H1 (cell line): ENCODE data around the gene CREB3L1. TPM values are rescaled to one million over a fixed set of nuclear protein-coding genes. Genes with fewer than 3 reads are reported as not detected.

ENCODE experiments used
- CTCF ChIA-PET: fragments of 300-600 bp; sonication (Branson Sonifier 250); formaldehyde crosslinking; loops from one replicate; lab custom pipeline; 2021; ENCODE audit not compliant: partially characterized antibody; lab: Charles Lee
- POLR2A ChIA-PET: fragments of 300-600 bp; sonication (Branson Sonifier 250); formaldehyde crosslinking; loops from one replicate; lab custom pipeline; 2021; ENCODE audit warnings: inconsistent platforms; ENCODE audit not compliant: partially characterized antibody; lab: Charles Lee
- DNase-seq, 2 experiments: peaks; one replicate each; pipeline versions ENCODE4 v3.0.0 to v3.0.0-alpha.2; 2010 to 2022; ENCODE audit warnings: low spot score in 2 of 2, low read depth in 1 of 2, mixed read lengths in 1 of 2
- FAIRE-seq: peaks from 2 replicates; lab custom pipeline; 2011; peaks lifted over from hg19 to GRCh38; lab: Jason Lieb, UNC
- H2AFZ ChIP-seq: 2 replicates; pipeline ENCODE4 v1.8.1; 2012; ENCODE audit warnings: low read length, inconsistent platforms
- H2AK5ac ChIP-seq: 2 replicates; pipeline ENCODE4 v1.6.1; 2013; ENCODE audit warnings: low read depth, low read length
- H2BK120ac ChIP-seq: replicated peaks from 2 replicates; pipeline ENCODE3; 2013; ENCODE audit warnings: low read depth, low read length, inconsistent platforms
- H2BK12ac ChIP-seq: 2 replicates; pipeline ENCODE4 v1.6.1; 2013; ENCODE audit warnings: low read depth, low read length
- H2BK15ac ChIP-seq: 2 replicates; pipeline ENCODE4 v1.6.1; 2013; ENCODE audit warnings: low read length
- H2BK20ac ChIP-seq: 2 replicates; pipeline ENCODE4 v1.6.1; 2013; ENCODE audit warnings: low read length
- H2BK5ac ChIP-seq: 2 replicates; pipeline ENCODE4 v1.6.1; 2013; ENCODE audit warnings: low read depth, low read length
- H3K14ac ChIP-seq: 2 replicates; pipeline ENCODE4 v1.6.1; 2013; ENCODE audit warnings: inconsistent platforms; ENCODE audit not compliant: insufficient read length
- H3K18ac ChIP-seq: 2 replicates; pipeline ENCODE4 v1.6.1; 2013; ENCODE audit warnings: low read length; ENCODE audit errors: extremely low read depth
- H3K23ac ChIP-seq: 2 replicates; pipeline ENCODE4 v1.6.1; 2013; ENCODE audit warnings: inconsistent platforms; ENCODE audit not compliant: insufficient read length
- H3K23me2 ChIP-seq: 2 replicates; pipeline ENCODE4 v1.6.1; 2013; ENCODE audit warnings: low read depth, low read length
- H3K27ac ChIP-seq: 2 replicates; pipeline ENCODE4 v1.6.1; 2011; ENCODE audit warnings: low read depth, low read length, inconsistent platforms
- H3K27me3 ChIP-seq, 4 experiments: replicated peaks in 1 of 4; 1 replicate in 1 of 4; 2 replicates in 3 of 4; pipeline versions ENCODE4 v1.6.1 to v1.8.1; 2011 to 2013; ENCODE audit warnings: low read length in 3 of 4, mild to moderate bottlenecking in 3 of 4, inconsistent platforms in 2 of 4, mixed read lengths in 2 of 4, moderate library complexity in 1 of 4; ENCODE audit not compliant: control insufficient read depth in 3 of 4, insufficient read depth in 3 of 4; ENCODE audit errors: extremely low read depth in 1 of 4
- H3K36me3 ChIP-seq, 4 experiments: 2 replicates each; pipeline versions ENCODE4 v1.6.1 to v1.8.1; 2011 to 2013; ENCODE audit warnings: mild to moderate bottlenecking in 4 of 4, low read length in 3 of 4, moderate library complexity in 2 of 4, control low read depth in 1 of 4, inconsistent platforms in 1 of 4; ENCODE audit not compliant: insufficient read depth in 4 of 4, control insufficient read depth in 2 of 4
- H3K4ac ChIP-seq: replicated peaks from 2 replicates; pipeline ENCODE3; 2013; ENCODE audit warnings: low read length, low read depth, mixed read lengths, inconsistent platforms; ENCODE audit not compliant: insufficient read length
- H3K4me1 ChIP-seq, 4 experiments: replicated peaks in 1 of 4; 1 replicate in 1 of 4; 2 replicates in 3 of 4; pipeline versions ENCODE4 v1.6.1 to v1.8.1; 2011 to 2013; ENCODE audit warnings: low read length in 3 of 4, inconsistent platforms in 2 of 4, mixed read lengths in 1 of 4; ENCODE audit not compliant: insufficient read depth in 4 of 4, control insufficient read depth in 3 of 4
- H3K4me2 ChIP-seq, 2 experiments: 2 replicates each; pipeline versions ENCODE4 v1.6.1 to v1.8.1; 2011 to 2013; ENCODE audit warnings: low read depth in 2 of 2, low read length in 2 of 2, control low read depth in 1 of 2, inconsistent platforms in 1 of 2, mild to moderate bottlenecking in 1 of 2; ENCODE audit not compliant: insufficient read depth in 1 of 2
- H3K4me3 ChIP-seq, 4 experiments: fragments of 200-600, 300-600 bp in 1 of 4; sonication (generic), shearing (Covaris generic), sonication (Bioruptor Twin) in 1 of 4; 2 replicates each; pipeline versions ENCODE4 v1.5.1 to v1.8.1; 2011 to 2016; ENCODE audit warnings: low read length in 4 of 4, low read depth in 3 of 4, control low read depth in 2 of 4, inconsistent platforms in 2 of 4, mild to moderate bottlenecking in 2 of 4, mixed read lengths in 1 of 4, moderate library complexity in 1 of 4; ENCODE audit not compliant: insufficient read depth in 2 of 4; ENCODE audit errors: extremely low read depth in 1 of 4
- H3K56ac ChIP-seq: replicated peaks from 2 replicates; pipeline ENCODE3; 2013; ENCODE audit warnings: low read depth, mild to moderate bottlenecking, mixed read lengths, low read length, inconsistent platforms; ENCODE audit not compliant: insufficient read length
- H3K79me1 ChIP-seq: 2 replicates; pipeline ENCODE4 v1.6.1; 2013; ENCODE audit warnings: low read depth, low read length, control low read depth
- H3K79me2 ChIP-seq, 2 experiments: 2 replicates each; pipeline versions ENCODE4 v1.6.1 to v1.8.1; 2012 to 2013; ENCODE audit warnings: low read length in 2 of 2, mild to moderate bottlenecking in 2 of 2, inconsistent platforms in 1 of 2; ENCODE audit not compliant: insufficient read depth in 2 of 2, control insufficient read depth in 1 of 2
- H3K9ac ChIP-seq, 4 experiments: replicated peaks in 1 of 4; 1 replicate in 1 of 4; 2 replicates in 3 of 4; pipeline versions ENCODE4 v1.6.1 to v1.8.1; 2011 to 2013; ENCODE audit warnings: low read depth in 3 of 4, low read length in 3 of 4, control low read depth in 2 of 4, mild to moderate bottlenecking in 2 of 4, moderate library complexity in 2 of 4, inconsistent platforms in 1 of 4; ENCODE audit errors: extremely low read depth in 1 of 4
- H3K9me3 ChIP-seq, 2 experiments: 2 replicates each; pipeline versions ENCODE4 v1.6.1 to v1.8.1; 2012 to 2013; ENCODE audit warnings: mild to moderate bottlenecking in 2 of 2, moderate library complexity in 2 of 2, control low read depth in 1 of 2, inconsistent platforms in 1 of 2, low read depth in 1 of 2, low read length in 1 of 2, mixed read lengths in 1 of 2; ENCODE audit not compliant: insufficient read depth in 2 of 2
- H4K20me1 ChIP-seq, 2 experiments: replicated peaks in 1 of 2; 2 replicates each; pipeline versions ENCODE3 to v1.8.1; 2011 to 2013; ENCODE audit warnings: inconsistent platforms in 2 of 2, low read length in 2 of 2, mild to moderate bottlenecking in 1 of 2; ENCODE audit not compliant: insufficient read depth in 2 of 2, control insufficient read depth in 1 of 2
- H4K5ac ChIP-seq: 2 replicates; pipeline ENCODE4 v1.6.1; 2013; ENCODE audit warnings: low read length, low read depth, mixed read lengths, inconsistent platforms; ENCODE audit not compliant: insufficient read length
- H4K8ac ChIP-seq: 2 replicates; pipeline ENCODE4 v1.8.0; 2013; ENCODE audit warnings: mild to moderate bottlenecking, moderate library complexity, low read length, inconsistent platforms; ENCODE audit not compliant: insufficient read depth; ENCODE audit errors: extremely low read depth
- H4K91ac ChIP-seq: replicated peaks from 2 replicates; pipeline ENCODE3; 2013; ENCODE audit warnings: low read length, mixed read lengths, inconsistent platforms; ENCODE audit not compliant: insufficient read length
- ATF3 ChIP-seq: IDR thresholded peaks from 2 replicates; pipeline ENCODE4 v1.6.1; 2011; ENCODE audit warnings: low read depth, mild to moderate bottlenecking, low read length; ENCODE audit not compliant: insufficient read depth
- CHD1 ChIP-seq: IDR thresholded peaks from 2 replicates; pipeline ENCODE4 v1.6.1; 2012; ENCODE audit warnings: low read depth, low read length, improper control_type of control experiment
- JUN ChIP-seq: IDR thresholded peaks from 2 replicates; pipeline ENCODE4 v1.6.1; 2011; ENCODE audit warnings: low read depth, mild to moderate bottlenecking, improper control_type of control experiment, low read length
- JUND ChIP-seq: IDR thresholded peaks from 2 replicates; pipeline ENCODE4 v1.6.1; 2011; ENCODE audit warnings: mild to moderate bottlenecking, improper control_type of control experiment, low read length
- MAFK ChIP-seq: IDR thresholded peaks from 2 replicates; pipeline ENCODE4 v1.6.1; 2012; ENCODE audit warnings: low read depth, mild to moderate bottlenecking, improper control_type of control experiment, low read length
- MAX ChIP-seq: IDR thresholded peaks from 2 replicates; pipeline ENCODE4 v1.6.1; 2012; ENCODE audit warnings: inconsistent platforms
- NRF1 ChIP-seq: IDR thresholded peaks from 2 replicates; pipeline ENCODE4 v1.6.1; 2011; ENCODE audit warnings: mild to moderate bottlenecking, low read depth, low read length, improper control_type of control experiment
- PHF8 ChIP-seq: fragments of 200-600 bp; sonication (generic); conservative IDR thresholded peaks from 2 replicates; pipeline ENCODE4 v1.7.1; 2012; ENCODE audit warnings: low read depth, mild to moderate bottlenecking, inconsistent platforms, low read length, moderate library complexity
- RXRA ChIP-seq: IDR thresholded peaks from 2 replicates; pipeline ENCODE4 v1.6.1; 2011; ENCODE audit warnings: low read depth, mild to moderate bottlenecking, low read length, moderate library complexity; ENCODE audit not compliant: insufficient read depth
- SP2 ChIP-seq: IDR thresholded peaks from 2 replicates; pipeline ENCODE4 v1.6.1; 2012; ENCODE audit warnings: mild to moderate bottlenecking, low read length, inconsistent platforms
- TAF7 ChIP-seq: optimal IDR thresholded peaks from 2 replicates; pipeline ENCODE3; 2011; ENCODE audit warnings: low read depth, mild to moderate bottlenecking, inconsistent platforms, low read length, moderate library complexity, borderline replicate concordance
- WGBS, 2 experiments: shearing (Covaris generic) in 1 of 2; methylation state at CpG; one replicate each; pipeline versions ENCODE4 v1.1.6 to v1.1.7; 2013 to 2015; ENCODE audit warnings: low lambda C conversion rate in 2 of 2, mixed read lengths in 2 of 2, inconsistent platforms in 1 of 2, low coverage in 1 of 2, missing lambda C conversion rate in 1 of 2; ENCODE audit not compliant: insufficient replicate concordance in 2 of 2, insufficient coverage in 1 of 2, insufficient read length in 1 of 2; ENCODE audit errors: extremely low coverage in 1 of 2, missing lambda C conversion rate in 1 of 2; 5-methylcytosine and 5-hydroxymethylcytosine counted together
- polyA plus RNA-seq, 7 experiments: library from polyadenylated mRNA; depleted of rRNA in 3 of 7; stranded (reverse) in 5 of 7; unstranded in 2 of 7; fragments of >200 nt in 5 of 7; fragments of 200-250 nt in 2 of 7; gene quantifications; 1 replicate in 5 of 7; 2 replicates in 1 of 7; 4 replicates in 1 of 7; pipeline versions ENCODE4 v1.2.1 to v1.2.3, GENCODE V29; 2011 to 2013; ENCODE audit warnings: missing spikeins in 2 of 7, mixed read lengths in 2 of 7
- total RNA-seq: library from RNA; stranded (reverse); fragmentation: NEBNext Ultra II Directional; extraction: Animal tissue kit (Norgen Biotek cat#: 25700); gene quantifications from 2 replicates; pipeline ENCODE4 v1.2.1, GENCODE V29; 2021
- TF ChIP-seq, protein P1 (sequence below): IDR thresholded peaks from 2 replicates; pipeline ENCODE4 v1.6.1; 2011; ENCODE audit warnings: low read length, improper control_type of control experiment

Gene CREB3L1
- total and polyA plus RNA-seq, 2 of the 8 experiments (the other 6 are each of a cell fraction or from before 2014, with no cell fraction given): 4.1 to 12.7 TPM

- DNase-seq: no peak
- H3K4ac ChIP-seq: no peak overlapping the region
- no peak overlapping the region for H2BK5ac ChIP-seq
- ChIA-PET POLR2A (interaction anchor here (0.7 to 3.6 kb wide), 4 partner anchors 9 to 44 kb away, joined by 3 to 24 read pairs (median 11); no protein-coding TSS in a partner anchor), CTCF (interaction anchor here (0.7 to 7.7 kb wide), 9 partner anchors 9 to 391 kb away, joined by 3 to 105 read pairs (median 3); partner anchors contain the start of gene CREB3L1)
- H2BK20ac ChIP-seq: 0 out of 2 replicates have a peak overlapping the region, but pooled peaks have one; percentile 3
- 85% methylated on average over 5 of the region's 5 CpGs; no CpG with 5 or more reads in 1 of the 2 experiments for WGBS, 2 experiments
- no peaks in the 10 kb centered on the region; a peak in 1 of 4 replicates for H3K79me2 ChIP-seq
- H3K9me3 ChIP-seq: no peaks in the 10 kb centered on the region
- H3K18ac ChIP-seq: no peak overlapping the region
- no peak overlapping the region for H4K8ac ChIP-seq
- no peak overlapping the region for H3K4me3 ChIP-seq
- no peak overlapping the region for H3K56ac ChIP-seq
- no peaks in the 10 kb centered on the region for H3K23me2 ChIP-seq
- H4K20me1 ChIP-seq: no peaks in the 10 kb centered on the region
- peaks cover 17 to 21% (median 19%) of the 10 kb centered on the region in 4 experiments for H3K4me1 ChIP-seq
- no peaks in the 10 kb centered on the region; a peak in 1 of 8 replicates for H3K36me3 ChIP-seq
- no peak overlapping the region for H4K91ac ChIP-seq
- no peak overlapping the region for H3K27ac ChIP-seq
- H3K79me1 ChIP-seq: no peaks in the 10 kb centered on the region; the same call in 1 of the 2 replicates
- H2BK120ac ChIP-seq: no peak overlapping the region
- H2BK15ac ChIP-seq: no peak overlapping the region
- no peak overlapping the region for H3K14ac ChIP-seq
- H2BK12ac ChIP-seq: no peak overlapping the region
- no peak overlapping the region for H2AK5ac ChIP-seq
- no peak overlapping the region for H3K4me2 ChIP-seq
- FAIRE-seq: no peak
- no peak overlapping the region for H2AFZ ChIP-seq
- H3K9ac ChIP-seq: no peak overlapping the region; a peak in 1 of 7 replicates
- H4K5ac ChIP-seq: no peak overlapping the region
- H3K27me3 ChIP-seq: no peaks in the 10 kb centered on the region
- H3K23ac ChIP-seq: no peak overlapping the region
- TF ChIP-seq JUN (no peak), TAF7 (no peak), MAX (no peak), JUND (no peak), RXRA (no peak), PHF8 (no peak), CHD1 (no peak), SP2 (no peak), ATF3 (no peak), NRF1 (no peak), MAFK (no peak)
- TF ChIP-seq, protein P1, sequence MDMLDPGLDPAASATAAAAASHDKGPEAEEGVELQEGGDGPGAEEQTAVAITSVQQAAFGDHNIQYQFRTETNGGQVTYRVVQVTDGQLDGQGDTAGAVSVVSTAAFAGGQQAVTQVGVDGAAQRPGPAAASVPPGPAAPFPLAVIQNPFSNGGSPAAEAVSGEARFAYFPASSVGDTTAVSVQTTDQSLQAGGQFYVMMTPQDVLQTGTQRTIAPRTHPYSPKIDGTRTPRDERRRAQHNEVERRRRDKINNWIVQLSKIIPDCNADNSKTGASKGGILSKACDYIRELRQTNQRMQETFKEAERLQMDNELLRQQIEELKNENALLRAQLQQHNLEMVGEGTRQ: no peak
Measured at GRCh38 chr11:46286789-46287188, 9.3 kb downstream of the CREB3L1 start.
